Heart left ventricle (tissue), 16 donors: ENCODE results near the gene TMEM163. TPM values are rescaled to one million over a fixed set of nuclear protein-coding genes. Genes with fewer than 3 reads are reported as not detected.

Experiments used
- ATAC-seq, 4 donors: fragments of 200-7000 bp; cut with Tn5 transposase; one replicate each; pipeline ENCODE4 v1.9.1; 2020 to 2022; ENCODE audit warnings: moderate library complexity in 4 of 4, mild to moderate bottlenecking in 3 of 4, moderate number of reproducible peaks in 1 of 4
- DNase-seq, 5 donors: peaks; one replicate each; pipeline ENCODE4 v3.0.0-alpha.2; 2020
- H3K27ac ChIP-seq, 12 donors: fragments of 200-600 bp; sonication (generic) in 4 of 12; one replicate each; pipeline versions ENCODE4 v1.5.0 to v1.8.0; 2016 to 2022; ENCODE audit warnings: mild to moderate bottlenecking in 2 of 12
- H3K27me3 ChIP-seq, 9 donors: fragments of 200-600 bp; sonication (generic) in 2 of 9; one replicate each; pipeline versions ENCODE4 v1.5.1 to v1.8.0; 2016 to 2022; ENCODE audit warnings: mild to moderate bottlenecking in 3 of 9
- H3K36me3 ChIP-seq, 9 donors: fragments of 200-600 bp; sonication (generic) in 2 of 9; one replicate each; pipeline versions ENCODE4 v1.5.0 to v1.8.0; 2018 to 2022; ENCODE audit warnings: mild to moderate bottlenecking in 2 of 9
- H3K4me1 ChIP-seq, 12 donors: fragments of 200-600 bp; sonication (generic) in 4 of 12; one replicate each; pipeline versions ENCODE4 v1.5.0 to v1.8.0; 2016 to 2022; ENCODE audit warnings: mild to moderate bottlenecking in 3 of 12
- H3K4me3 ChIP-seq, 12 donors: fragments of 200-600 bp; sonication (generic) in 4 of 12; one replicate each; pipeline versions ENCODE4 v1.5.0 to v1.8.0; 2017 to 2022; ENCODE audit warnings: mild to moderate bottlenecking in 9 of 12, moderate library complexity in 4 of 12
- H3K9me3 ChIP-seq, 12 donors: fragments of 200-600 bp; sonication (generic) in 4 of 12; one replicate each; pipeline versions ENCODE4 v1.5.0 to v1.8.0; 2016 to 2022; ENCODE audit warnings: mild to moderate bottlenecking in 1 of 12
- CTCF ChIP-seq, 12 donors: fragments of 200-600 bp; sonication (generic) in 4 of 12; IDR thresholded peaks; one replicate each; pipeline versions ENCODE4 v1.5.0 to v1.8.0; 2018 to 2022; ENCODE audit warnings: antibody characterized with exemption in 12 of 12, mild to moderate bottlenecking in 5 of 12
- POLR2A ChIP-seq, 2 donors: fragments of 450-650 bp; IDR thresholded peaks; one replicate each; pipeline ENCODE4 v1.6.1; 2017; ENCODE audit warnings: antibody characterized with exemption in 2 of 2, mild to moderate bottlenecking in 2 of 2, moderate library complexity in 2 of 2
- WGBS, 4 donors: extraction: QIAGEN DNeasy Blood & Tissue Kit in 2 of 4; methylation state at CpG; one replicate each; pipeline versions ENCODE4 v1.1.5 to v1.1.7; 2013 to 2018; 5-methylcytosine and 5-hydroxymethylcytosine counted together
- intact Hi-C, 10 donors: fragments of 100-400 bp; cut with DNase I; formaldehyde crosslinking; loops; one replicate each; pipeline versions ENCODE4 v1.11.1 to v1.14.2; 2022
- polyA plus RNA-seq, 2 donors: library from polyadenylated mRNA; stranded (reverse); fragments of 200-250 nt; gene quantifications; one replicate each; pipeline ENCODE4 v1.2.3, GENCODE V29; 2013
- total RNA-seq, 9 donors: library from RNA; depleted of rRNA in 2 of 9; stranded (reverse); fragments of >200 nt in 2 of 9; fragmentation: NEBNext Ultra II Directional in 3 of 9; extraction: Animal tissue kit (Norgen Biotek cat#: 25700) in 3 of 9; gene quantifications; one replicate each; pipeline versions ENCODE4 v1.1.0 to v1.2.4, GENCODE V29; 2016 to 2023
- donor health status: ischemic (EF 13 %, LVEDD 7.1; RV severe dilation, severe dysfunction).
- donor health status: healthy with polysubstance abuse.
- donor health status: DM: no; HTN: yes; CAD: no.
- donor health status: DM: no; HTN: no; CAD: no.
- donor health status: ischemic (EF 25% LVEDD 6.9; RV normal size, moderate dysfunction).
- donor health status: ischemic (EF 25% LVEDD 5.7; RV mildly dilated, moderate dysfunction).
- donor health status: healthy.
- donor health status: DM: yes; HTN: yes; CAD: no.
- donor health status: ischemic (EF 35%, LVEDD 5.7; RV mildly dilated, moderate dysfunction).
- donor health status: nonischemic (EF 11% LVEDD 7.7; RV severe dilation, severe dysfunction).
- donor health status: DM: yes; HTN: yes; CAD: no.
- donor health status: PGD.
- donor health status: ischemic (EF 29% LVEDD 5.4; RV normal size, mild dysfunction).
- donor health status: nonischemic (EF 23%, LVEDD 6.1; RV moderate dilation, normal function).

TMEM163 gene
- total and polyA plus RNA-seq, 11 donors = 0.14 to 1.4 (median 0.47) TPM

GRCh38 chr2:134457353-134457752, 261.4 kb downstream of the TMEM163 start:
- intact Hi-C loops = loop anchor here in 3 of 10 donors (10.0 kb wide), 2 partner anchors 327 to 573 kb away; no protein-coding TSS in a partner anchor
- peaks cover 0 to 5% (median 0%) of the 10 kb centered on the region in 9 donors for H3K36me3 ChIP-seq
- H3K27me3 ChIP-seq = no peaks in the 10 kb centered on the region
- ATAC-seq = no peak
- no peaks in the 10 kb centered on the region for H3K9me3 ChIP-seq
- WGBS, 4 donors = 92 to 96% (median 95%) methylated on average over 7 of the region's 7 CpGs
- no peak for TF ChIP-seq CTCF (IDR thresholded peaks at IDR 0.05)
- TF ChIP-seq POLR2A (IDR thresholded peaks at IDR 0.05) = no peak
- H3K4me3 ChIP-seq = no peak overlapping the region
- peaks cover 0 to 16% (median 0%) of the 10 kb centered on the region in 12 donors for H3K4me1 ChIP-seq
- peak in 2 of 5 donors; percentile 6 to 20 for DNase-seq
- H3K27ac ChIP-seq = no peak overlapping the region

GRCh38 chr2:134455426-134455825, 263.4 kb downstream of the TMEM163 start:
- no peak overlapping the region for H3K4me3 ChIP-seq
- intact Hi-C loops = loop anchor here in 3 of 10 donors (10.0 kb wide), 2 partner anchors 329 to 571 kb away; no protein-coding TSS in a partner anchor
- ATAC-seq (no peak), DNase-seq (peak in 2 of 5 donors; percentile 11 to 23)
- peaks cover 0 to 16% (median 0%) of the 10 kb centered on the region in 12 donors for H3K4me1 ChIP-seq
- H3K27ac ChIP-seq = no peak overlapping the region
- H3K9me3 ChIP-seq = no peaks in the 10 kb centered on the region
- no peaks in the 10 kb centered on the region for H3K27me3 ChIP-seq
- peaks cover 0 to 5% (median 0%) of the 10 kb centered on the region in 9 donors for H3K36me3 ChIP-seq
- 95 to 98% (median 95%) methylated on average over 7 to 10 of the region's 10 CpGs for WGBS, 4 donors
- TF ChIP-seq CTCF (IDR thresholded peaks at IDR 0.05) = no peak
- no peak for TF ChIP-seq POLR2A (IDR thresholded peaks at IDR 0.05)

- no peak overlapping the region for H3K4me3 ChIP-seq
- no peak overlapping the region for H3K27ac ChIP-seq
- ATAC-seq (no peak), DNase-seq (peak in 2 of 5 donors; percentile 13 to 40)
- WGBS, 4 donors = 62 to 80% (median 71%) methylated on average over 6 of the region's 6 CpGs
- no peak for TF ChIP-seq POLR2A (IDR thresholded peaks at IDR 0.05)
- no peak for TF ChIP-seq CTCF (IDR thresholded peaks at IDR 0.05)
- H3K4me1 ChIP-seq = peaks cover 0 to 16% (median 0%) of the 10 kb centered on the region in 12 donors
- H3K9me3 ChIP-seq = no peaks in the 10 kb centered on the region
- intact Hi-C loops = loop anchor here in 4 of 10 donors (5.0 to 10.0 kb wide), 3 partner anchors 78 to 570 kb away; no protein-coding TSS in a partner anchor
- peaks cover 0 to 7% (median 2%) of the 10 kb centered on the region in 9 donors for H3K36me3 ChIP-seq
- no peaks in the 10 kb centered on the region for H3K27me3 ChIP-seq
Observed at GRCh38 chr2:134454931-134455330, 263.9 kb downstream of the TMEM163 start.

- H3K4me1 ChIP-seq = peaks cover 0 to 16% (median 0%) of the 10 kb centered on the region in 12 donors
- TF ChIP-seq POLR2A (IDR thresholded peaks at IDR 0.05) (no peak), CTCF (IDR thresholded peaks at IDR 0.05) (no peak)
- ATAC-seq = no peak
- WGBS, 4 donors = 73 to 83% (median 79%) methylated on average over 7 to 8 of the region's 8 CpGs
- no peak for DNase-seq
- H3K27ac ChIP-seq = no peak overlapping the region
- no peaks in the 10 kb centered on the region for H3K27me3 ChIP-seq
- H3K4me3 ChIP-seq = no peak overlapping the region
- intact Hi-C loops = loop anchor here in 4 of 10 donors (5.0 to 10.0 kb wide), 3 partner anchors 77 to 570 kb away; no protein-coding TSS in a partner anchor
- H3K9me3 ChIP-seq = no peaks in the 10 kb centered on the region
- peaks cover 0 to 12% (median 5%) of the 10 kb centered on the region in 9 donors for H3K36me3 ChIP-seq
Observed at GRCh38 chr2:134454426-134454825, 264.4 kb downstream of the TMEM163 start.
